NT2/D1 (cell line): Measurements from ENCODE around the gene SCAMP2.
A peak's percentile ranks its signal among the peaks of the same experiment; 100 is the strongest.

ENCODE experiments used
- DNase-seq: peaks from one replicate; pipeline ENCODE4 v3.0.0-alpha.2; 2011; ENCODE audit warnings: low read depth, low spot score
- H3K27me3 ChIP-seq: 2 replicates; pipeline ENCODE4 v1.6.0; 2011; ENCODE audit warnings: mild to moderate bottlenecking; ENCODE audit not compliant: insufficient read length, insufficient read depth
- H3K36me3 ChIP-seq: 2 replicates; pipeline ENCODE4 v1.6.1; 2011; ENCODE audit warnings: mild to moderate bottlenecking, low read length, mixed read lengths; ENCODE audit not compliant: insufficient read depth, insufficient read length
- H3K4me1 ChIP-seq: 2 replicates; pipeline ENCODE4 v1.5.1; 2011; ENCODE audit not compliant: insufficient read depth, insufficient read length
- H3K4me3 ChIP-seq: 2 replicates; pipeline ENCODE4 v1.5.1; 2011; ENCODE audit warnings: low read depth; ENCODE audit not compliant: insufficient read length
- H3K9ac ChIP-seq: 2 replicates; pipeline ENCODE4 v1.6.0; 2011; ENCODE audit warnings: low read depth; ENCODE audit not compliant: insufficient read length
- H3K9me3 ChIP-seq: 2 replicates; pipeline ENCODE4 v1.5.1; 2011; ENCODE audit warnings: mild to moderate bottlenecking, low read length; ENCODE audit not compliant: insufficient read depth
- SUZ12 ChIP-seq: IDR thresholded peaks from 2 replicates; pipeline ENCODE4 v1.6.1; 2011; ENCODE audit not compliant: insufficient read length, insufficient read depth; ENCODE audit errors: extremely low read depth
- YY1 ChIP-seq: IDR thresholded peaks from 2 replicates; pipeline ENCODE4 v1.6.1; 2011; ENCODE audit not compliant: insufficient read length, insufficient read depth
- ZNF274 ChIP-seq: IDR thresholded peaks from 2 replicates; pipeline ENCODE4 v1.6.1; 2011; ENCODE audit warnings: mild to moderate bottlenecking, low read depth, low read length

SCAMP2 gene

DNA sequence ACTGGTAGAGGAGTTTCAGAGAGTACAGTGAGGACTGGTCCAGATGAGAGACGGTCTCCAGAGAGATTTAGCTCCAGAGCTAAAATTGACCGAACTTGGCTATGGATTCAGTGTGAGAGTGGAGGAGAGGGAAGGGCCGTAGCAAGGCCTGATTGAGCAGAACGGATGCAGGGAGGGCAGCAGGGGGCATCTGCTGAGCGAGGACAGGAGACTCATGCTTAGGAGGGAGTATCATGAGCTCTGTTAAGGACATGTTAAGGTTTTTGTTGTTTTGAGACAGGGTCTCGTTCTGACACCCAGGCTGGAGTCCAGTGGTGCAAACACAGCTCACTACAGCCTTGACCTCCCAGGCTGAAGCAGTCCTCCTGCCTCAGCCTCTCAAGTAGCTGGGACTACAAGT is 68.2 kb downstream of the SCAMP2 start:
- H3K36me3 ChIP-seq = peaks cover 50% of the 10 kb centered on the region
- TF ChIP-seq ZNF274 = no peak
- TF ChIP-seq SUZ12 = no peak
- TF ChIP-seq YY1 = no peak
- no peak for DNase-seq
- no peak overlapping the region for H3K4me3 ChIP-seq
- H3K4me1 ChIP-seq = peaks cover 23% of the 10 kb centered on the region
- no peaks in the 10 kb centered on the region for H3K9me3 ChIP-seq
- H3K9ac ChIP-seq = no peak overlapping the region
- H3K27me3 ChIP-seq = no peaks in the 10 kb centered on the region

DNA sequence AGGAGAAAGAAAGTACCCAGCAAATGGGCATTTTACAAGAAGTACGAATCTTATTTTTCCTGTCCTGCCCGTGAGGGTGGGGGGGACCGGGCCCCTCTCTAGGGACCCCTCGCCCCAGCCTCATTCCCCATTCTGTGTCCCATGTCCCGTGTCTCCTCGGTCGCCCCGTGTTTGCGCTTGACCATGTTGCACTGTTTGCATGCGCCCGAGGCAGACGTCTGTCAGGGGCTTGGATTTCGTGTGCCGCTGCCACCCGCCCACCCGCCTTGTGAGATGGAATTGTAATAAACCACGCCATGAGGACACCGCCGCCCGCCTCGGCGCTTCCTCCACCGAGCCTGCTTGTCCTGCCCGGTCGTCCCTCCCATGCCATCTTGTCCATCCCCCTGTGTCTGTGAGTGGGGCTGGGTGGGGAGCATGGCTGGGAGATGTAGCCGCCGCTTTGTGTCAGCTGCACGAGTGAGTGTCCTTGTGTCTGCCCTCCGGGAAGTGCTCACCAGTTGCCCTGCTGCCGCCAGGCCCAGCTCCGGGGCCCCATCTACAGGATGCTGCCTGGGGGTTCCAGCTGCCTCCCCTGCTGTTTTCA is 70.2 kb downstream of the SCAMP2 start:
- H3K9me3 ChIP-seq = no peaks in the 10 kb centered on the region
- TF ChIP-seq SUZ12 (no peak), YY1 (no peak), ZNF274 (no peak)
- H3K4me3 ChIP-seq = no peak overlapping the region
- no peak for DNase-seq
- H3K36me3 ChIP-seq = peaks cover 70% of the 10 kb centered on the region
- no peak overlapping the region for H3K9ac ChIP-seq
- H3K27me3 ChIP-seq = no peaks in the 10 kb centered on the region
- peaks cover 18% of the 10 kb centered on the region for H3K4me1 ChIP-seq

DNA sequence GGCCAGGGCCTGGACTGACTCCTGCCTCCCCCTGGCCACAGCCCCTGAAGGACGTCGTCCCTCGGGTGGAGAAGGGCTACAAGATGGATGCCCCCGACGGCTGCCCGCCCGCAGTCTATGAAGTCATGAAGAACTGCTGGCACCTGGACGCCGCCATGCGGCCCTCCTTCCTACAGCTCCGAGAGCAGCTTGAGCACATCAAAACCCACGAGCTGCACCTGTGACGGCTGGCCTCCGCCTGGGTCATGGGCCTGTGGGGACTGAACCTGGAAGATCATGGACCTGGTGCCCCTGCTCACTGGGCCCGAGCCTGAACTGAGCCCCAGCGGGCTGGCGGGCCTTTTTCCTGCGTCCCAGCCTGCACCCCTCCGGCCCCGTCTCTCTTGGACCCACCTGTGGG is 70.9 kb downstream of the SCAMP2 start:
- no peak for TF ChIP-seq SUZ12
- TF ChIP-seq YY1 = no peak
- TF ChIP-seq ZNF274 = no peak
- peaks cover 75% of the 10 kb centered on the region for H3K36me3 ChIP-seq
- H3K4me3 ChIP-seq = no peak overlapping the region
- peaks cover 18% of the 10 kb centered on the region for H3K4me1 ChIP-seq
- no peaks in the 10 kb centered on the region for H3K9me3 ChIP-seq
- no peak for DNase-seq
- H3K27me3 ChIP-seq = no peaks in the 10 kb centered on the region
- H3K9ac ChIP-seq = no peak overlapping the region

DNA sequence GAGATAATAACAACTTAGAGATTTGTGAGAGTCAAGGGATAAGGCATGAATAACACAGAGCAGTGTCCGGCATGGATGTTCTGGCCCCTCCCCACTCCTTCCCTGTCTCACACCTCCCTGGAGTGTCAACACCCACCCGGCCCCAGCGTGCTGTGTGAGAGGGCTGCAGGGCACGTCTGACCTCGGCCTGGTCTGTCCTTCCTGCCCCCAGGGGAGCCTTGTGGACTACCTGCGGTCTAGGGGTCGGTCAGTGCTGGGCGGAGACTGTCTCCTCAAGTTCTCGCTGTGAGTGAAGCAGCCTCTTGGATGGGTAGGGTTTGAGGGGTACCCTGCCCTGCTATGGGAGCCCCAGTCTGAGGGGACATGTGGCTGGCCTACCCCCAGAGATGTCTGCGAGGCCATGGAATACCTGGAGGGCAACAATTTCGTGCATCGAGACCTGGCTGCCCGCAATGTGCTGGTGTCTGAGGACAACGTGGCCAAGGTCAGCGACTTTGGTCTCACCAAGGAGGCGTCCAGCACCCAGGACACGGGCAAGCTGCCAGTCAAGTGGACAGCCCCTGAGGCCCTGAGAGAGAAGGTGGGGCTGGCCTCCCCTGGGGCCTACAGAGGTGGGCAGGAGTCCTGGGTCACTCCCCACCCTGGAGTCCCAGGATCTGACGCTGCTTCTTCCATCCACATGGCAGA is 71.7 kb downstream of the SCAMP2 start:
- TF ChIP-seq ZNF274 (no peak), SUZ12 (no peak), YY1 (no peak)
- Histone ChIP-seq H3K4me1 (peaks cover 18% of the 10 kb centered on the region), H3K36me3 (peaks cover 75% of the 10 kb centered on the region), H3K27me3 (no peaks in the 10 kb centered on the region), H3K4me3 (no peak overlapping the region), H3K9me3 (no peaks in the 10 kb centered on the region), H3K9ac (no peak overlapping the region)
- no peak for DNase-seq

DNA sequence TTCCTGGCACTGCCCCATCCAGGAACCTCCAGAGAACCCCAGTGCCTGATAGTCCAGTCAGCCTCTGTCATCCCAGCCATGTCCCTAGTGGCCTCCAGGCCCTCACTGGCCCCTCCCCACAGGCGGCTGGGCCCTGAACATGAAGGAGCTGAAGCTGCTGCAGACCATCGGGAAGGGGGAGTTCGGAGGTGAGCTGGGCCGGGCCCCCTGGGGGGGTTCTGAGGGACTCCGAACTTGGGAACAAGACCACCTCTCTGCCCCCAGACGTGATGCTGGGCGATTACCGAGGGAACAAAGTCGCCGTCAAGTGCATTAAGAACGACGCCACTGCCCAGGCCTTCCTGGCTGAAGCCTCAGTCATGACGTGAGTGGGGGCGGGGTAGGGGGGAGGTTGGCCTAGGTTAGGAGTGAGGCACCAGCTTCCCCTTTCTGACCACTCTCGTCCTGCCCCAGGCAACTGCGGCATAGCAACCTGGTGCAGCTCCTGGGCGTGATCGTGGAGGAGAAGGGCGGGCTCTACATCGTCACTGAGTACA is 72.5 kb downstream of the SCAMP2 start:
- H3K9ac ChIP-seq = peak overlapping the region; percentile 6
- no peaks in the 10 kb centered on the region for H3K27me3 ChIP-seq
- no peaks in the 10 kb centered on the region for H3K9me3 ChIP-seq
- peaks cover 81% of the 10 kb centered on the region for H3K36me3 ChIP-seq
- peaks cover 18% of the 10 kb centered on the region for H3K4me1 ChIP-seq
- DNase-seq = no peak
- TF ChIP-seq ZNF274 = no peak
- TF ChIP-seq SUZ12 = no peak
- no peak for TF ChIP-seq YY1
- H3K4me3 ChIP-seq = no peak overlapping the region

DNA sequence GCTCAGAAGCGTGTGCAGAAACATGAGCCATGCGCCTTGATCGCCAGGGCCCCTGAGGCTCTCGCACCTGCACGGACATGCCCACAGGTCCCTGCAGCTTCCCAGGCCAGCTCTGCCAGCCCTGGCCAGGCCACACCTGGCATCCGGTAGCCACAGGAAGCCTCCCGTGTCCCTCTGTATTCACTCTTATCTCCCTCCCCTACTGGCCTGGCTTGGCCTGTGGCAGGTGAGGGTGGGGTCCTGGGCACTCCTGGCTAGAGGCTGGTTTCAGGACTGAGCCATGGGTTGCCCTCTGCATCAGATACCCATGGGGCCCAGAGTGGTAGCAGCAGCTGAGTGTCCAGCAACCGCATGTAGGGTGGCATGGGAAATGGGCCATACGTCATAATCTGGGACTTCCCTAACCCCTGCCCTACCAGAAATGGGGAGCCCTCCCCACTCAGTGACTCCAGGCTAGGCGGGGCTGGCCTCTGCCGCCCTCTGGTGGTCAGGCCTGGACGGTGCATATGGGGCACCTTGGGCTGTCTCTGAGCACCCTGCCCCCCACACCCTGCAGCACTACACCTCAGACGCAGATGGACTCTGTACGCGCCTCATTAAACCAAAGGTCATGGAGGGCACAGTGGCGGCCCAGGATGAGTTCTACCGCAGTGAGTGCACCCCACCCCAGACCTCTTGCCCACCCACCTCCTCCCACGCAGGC is 73.2 kb downstream of the SCAMP2 start:
- peak overlapping the region; percentile 16 for H3K9ac ChIP-seq
- DNase-seq = no peak
- H3K4me3 ChIP-seq = no peak overlapping the region
- no peaks in the 10 kb centered on the region for H3K27me3 ChIP-seq
- H3K36me3 ChIP-seq = peaks cover 83% of the 10 kb centered on the region
- TF ChIP-seq YY1 (no peak), ZNF274 (no peak), SUZ12 (no peak)
- peaks cover 19% of the 10 kb centered on the region for H3K4me1 ChIP-seq
- no peaks in the 10 kb centered on the region for H3K9me3 ChIP-seq

DNA sequence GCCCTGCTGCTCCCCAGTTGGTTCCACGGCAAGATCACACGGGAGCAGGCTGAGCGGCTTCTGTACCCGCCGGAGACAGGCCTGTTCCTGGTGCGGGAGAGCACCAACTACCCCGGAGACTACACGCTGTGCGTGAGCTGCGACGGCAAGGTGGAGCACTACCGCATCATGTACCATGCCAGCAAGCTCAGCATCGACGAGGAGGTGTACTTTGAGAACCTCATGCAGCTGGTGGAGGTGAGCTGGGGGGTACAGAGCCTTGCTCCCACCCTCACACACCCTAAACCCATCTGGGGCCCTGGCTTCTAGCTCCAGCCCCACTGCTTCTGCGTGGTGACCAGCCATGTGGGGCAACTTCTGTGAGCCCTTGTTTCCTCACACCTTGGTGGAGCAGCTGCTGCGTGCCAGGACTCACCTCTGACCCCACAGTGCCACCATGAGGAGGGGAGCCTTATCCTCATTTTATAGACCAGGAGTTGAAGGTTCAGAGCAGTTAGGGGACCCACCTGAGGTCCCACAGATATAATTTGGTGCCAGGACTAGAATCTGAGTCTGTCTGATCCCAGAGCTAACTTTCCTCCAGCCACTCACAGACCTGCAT is 73.8 kb downstream of the SCAMP2 start:
- DNase-seq = no peak
- peaks cover 84% of the 10 kb centered on the region for H3K36me3 ChIP-seq
- no peaks in the 10 kb centered on the region for H3K9me3 ChIP-seq
- H3K9ac ChIP-seq = peak overlapping the region; percentile 29
- H3K4me3 ChIP-seq = no peak overlapping the region
- no peaks in the 10 kb centered on the region for H3K27me3 ChIP-seq
- H3K4me1 ChIP-seq = peaks cover 26% of the 10 kb centered on the region
- TF ChIP-seq YY1 = no peak
- no peak for TF ChIP-seq SUZ12
- TF ChIP-seq ZNF274 = no peak
